Motor neuron (in vitro differentiated cells): Measurements from ENCODE around the gene HIF3A. TPM values are rescaled to one million over a fixed set of nuclear protein-coding genes. Genes with fewer than 3 reads are reported as not detected.

Experiments
- ATAC-seq, 8 experiments: fragments of 200-7000 bp; cut with Tn5 transposase; replicated peaks in 6 of 8; 2 replicates each; pipeline ENCODE4 v1.8.0; 2021; ENCODE audit warnings: mild to moderate bottlenecking in 8 of 8, moderate library complexity in 8 of 8
- H3K27ac ChIP-seq, 2 donors: fragments of 250-450 bp; sonication (Bioruptor Pico); 2 replicates each; pipeline ENCODE4 v1.9.0; 2021; ENCODE audit warnings: antibody characterized with exemption in 2 of 2, mild to moderate bottlenecking in 2 of 2, moderate library complexity in 1 of 2
- H3K4me1 ChIP-seq, 2 donors: fragments of 250-450 bp; sonication (Bioruptor Pico); replicated peaks in 1 of 2; 2 replicates each; pipeline ENCODE4 v1.6.1; 2021; ENCODE audit warnings: antibody characterized with exemption in 2 of 2, mild to moderate bottlenecking in 2 of 2, moderate library complexity in 1 of 2
- H3K4me3 ChIP-seq, 5 donors: fragments of 250-450 bp; sonication (Bioruptor Pico); 2 replicates each; pipeline ENCODE4 v1.9.0; 2021; ENCODE audit warnings: antibody characterized with exemption in 5 of 5, mild to moderate bottlenecking in 5 of 5, moderate library complexity in 4 of 5
- whole genome bisulfite sequencing, 10 experiments: fragments of 450-650 bp; shearing (Covaris generic); methylation state at CpG; one replicate each; pipeline ENCODE4 v1.0.0; 2022; 5-methylcytosine and 5-hydroxymethylcytosine counted together
- in situ Hi-C, 9 experiments: fragments of 400-800 bp; cut with MboI; loops; one replicate each; pipeline ENCODE4 v1.15.0; 2021; ENCODE audit warnings: low sequenced_read_pairs in 9 of 9, low pct_unique_long_range_greater_than_20kb in 2 of 9; ENCODE audit not compliant: unreplicated experiment in 9 of 9
- total RNA-seq, 8 experiments: library from RNA; unstranded; fragments of 300-600 nt; gene quantifications; 2 replicates each; pipeline versions ENCODE4 v1.2.3 to v1.2.4, GENCODE V29; 2022

HIF3A gene
- total RNA-seq, 8 experiments from 2014 or later: 0.36 to 7.9 (median 2.8) TPM

- peak overlapping the region in 1 of 2 donors; percentile 57 for H3K27ac ChIP-seq
- H3K4me1 ChIP-seq: peaks cover 14 to 20% of the 10 kb centered on the region in 2 donors
- in situ Hi-C loops: loop anchor here in 2 of 9 experiments (25.0 kb wide), 1 partner anchor 94 kb away; the partner anchor contains the start of gene PNMA8B (in 2 of the 2)
- 36 to 100% (median 74%) methylated on average over 1 to 4 of the region's 4 CpGs; no CpG with 5 or more reads in 3 of the 10 experiments for WGBS, 10 experiments
- no peak overlapping the region for H3K4me3 ChIP-seq
- no peak for ATAC-seq
Observed at GRCh38 chr19:46392837-46393236, 96.0 kb downstream of the HIF3A start.

Other genes starting within 250 kb of the HIF3A start
- gene IGFL3, start 172.4 kb upstream of the HIF3A start, total RNA-seq: under 1 TPM in 1 of 8 experiments, not detected in 7; 0.50 TPM
- 100 to 1,000 TPM in 1 of 8 experiments, 1 to 10 TPM in 1, under 1 TPM in 2, not detected in 4; 0.28 to 212 (median 0.96) TPM for gene IGFL2, start 148.8 kb upstream of the HIF3A start, total RNA-seq
- 1 to 10 TPM in 1 of 8 experiments, not detected in 7; 1.8 TPM for gene IGFL1, start 67.3 kb upstream of the HIF3A start, total RNA-seq
- 10 to 100 TPM; 43.1 to 96.8 (median 69.2) TPM for gene PPP5C, start 50.0 kb downstream of the HIF3A start, total RNA-seq
- 10 to 100 TPM in 6 of 8 experiments, 1 to 10 TPM in 1, under 1 TPM in 1; 0.92 to 30.9 (median 11.8) TPM for gene CCDC8, start 116.5 kb downstream of the HIF3A start, total RNA-seq
- gene PNMA8C, start 131.9 kb downstream of the HIF3A start, total RNA-seq: 10 to 100 TPM in 5 of 8 experiments, under 1 TPM in 2, not detected in 1; 0.31 to 38.1 (median 22.2) TPM
- gene PNMA8A, start 174.5 kb downstream of the HIF3A start, total RNA-seq: 10 to 100 TPM in 7 of 8 experiments, 1 to 10 TPM in 1; 1.3 to 75.6 (median 46.4) TPM
- gene PNMA8B, start 198.8 kb downstream of the HIF3A start, total RNA-seq: 1 to 10 TPM in 5 of 8 experiments, under 1 TPM in 3; 0.09 to 7.7 (median 4.4) TPM